ENCODE measurements around the gene SLFN12L.
A peak's percentile ranks its signal among the peaks of the same experiment; 100 is the strongest.
"Not testable (repeated sequence)": the region's sequence is repeated elsewhere in the genome, so short reads cannot be mapped to it uniquely, and the experiment has no call there.

SLFN12L gene

DNA sequence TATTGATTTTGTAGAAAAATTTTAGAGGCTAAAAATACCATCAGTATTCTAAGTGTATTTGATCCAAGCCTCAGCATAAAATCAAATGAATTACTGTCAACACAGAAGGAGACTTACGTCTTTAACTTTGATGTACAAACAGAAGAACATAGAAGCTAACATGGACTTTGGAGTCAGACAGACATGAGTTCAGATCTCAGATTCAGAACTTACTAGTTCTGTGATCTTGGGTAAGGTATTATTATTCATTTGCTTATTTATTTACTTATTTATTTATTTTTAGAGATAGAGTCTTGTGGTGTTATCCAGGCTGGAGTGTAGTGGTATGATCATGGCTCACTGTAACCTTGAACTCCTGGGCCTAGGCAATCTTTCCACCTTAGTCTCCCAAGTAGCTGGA lies 4.0 kb upstream of the SLFN12L start:
- no peak for DNase-seq

DNA sequence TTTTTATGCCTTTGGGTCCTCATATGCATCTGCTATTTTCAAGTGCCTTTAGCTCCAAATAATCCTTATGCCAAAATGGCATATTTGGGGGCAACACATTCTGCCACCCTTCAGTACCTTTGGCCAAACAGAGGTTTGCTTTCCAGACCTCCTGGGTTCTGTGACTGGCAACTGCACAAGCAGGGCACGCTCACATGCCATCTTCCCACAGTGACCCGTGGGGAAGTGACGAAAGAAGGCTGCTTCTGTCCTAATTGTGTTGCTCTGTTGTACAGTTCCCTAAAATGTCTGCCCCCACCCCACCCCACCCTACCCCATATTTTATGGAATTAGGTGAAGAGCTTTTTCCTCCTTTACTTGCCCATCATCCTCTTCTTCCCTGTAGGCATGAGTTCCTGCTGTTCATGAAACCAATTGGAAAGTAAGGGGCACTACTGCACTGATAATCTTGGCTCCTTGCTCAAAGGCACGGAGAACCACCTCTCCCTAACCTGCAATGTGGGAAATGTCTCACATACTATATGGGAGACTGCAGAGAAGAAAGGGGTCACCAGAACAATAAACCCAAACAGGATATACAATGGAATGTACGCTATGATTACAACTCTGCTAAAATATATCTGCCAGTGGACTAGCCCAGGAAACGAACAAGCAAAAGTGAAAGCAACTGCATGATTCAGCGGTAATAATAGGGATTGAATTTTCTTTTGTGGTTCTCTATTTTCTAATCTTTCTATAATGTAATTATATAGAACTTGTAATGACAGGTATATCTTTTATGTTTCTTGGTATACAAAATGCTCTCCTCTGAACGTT lies 3.3 kb upstream of the SLFN12L start:
- no peak for DNase-seq

DNA sequence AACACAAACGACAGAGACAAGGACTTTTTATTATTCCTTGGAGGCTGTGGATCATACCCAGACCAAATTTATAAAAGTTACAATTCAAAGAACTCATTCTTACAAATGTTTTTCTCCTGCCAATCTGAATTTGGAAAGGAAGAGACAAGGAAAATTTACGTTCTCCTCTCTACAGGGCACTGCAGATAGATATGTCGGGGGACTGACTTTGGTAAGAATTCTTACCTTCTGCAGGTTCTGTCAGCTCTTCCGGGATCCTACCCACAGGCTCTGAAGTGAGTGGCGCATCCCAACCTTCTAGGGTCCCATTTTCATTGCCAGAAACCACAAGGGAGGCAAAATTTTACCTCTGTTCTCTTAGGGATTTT lies 2.2 kb upstream of the SLFN12L start:
- no peak for DNase-seq

DNA sequence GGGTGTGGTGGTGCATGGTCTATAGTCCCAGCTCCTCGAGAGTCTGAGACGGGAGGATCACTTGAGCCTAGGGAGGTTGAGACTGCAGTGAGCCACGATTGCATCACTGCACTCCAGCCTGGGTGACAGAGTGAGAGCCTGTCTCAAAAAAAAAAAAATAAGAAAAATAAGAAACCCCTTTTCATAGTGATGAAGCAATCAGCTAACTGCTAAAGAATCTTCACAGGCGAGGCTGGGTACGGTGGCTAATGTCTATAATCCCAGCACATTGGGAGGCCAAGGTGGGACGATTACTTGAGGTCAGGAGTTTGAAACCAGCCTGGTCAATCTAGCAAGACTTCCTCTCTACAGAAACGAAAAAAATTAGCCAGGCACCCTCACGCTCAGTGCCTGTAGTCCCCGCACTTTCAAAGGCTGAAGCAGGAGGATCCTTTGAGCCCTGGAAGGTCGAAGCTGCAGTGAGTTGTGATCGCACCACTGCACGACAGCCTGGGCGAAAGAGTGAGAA lies 760 bp downstream of the SLFN12L start:
- no peak for DNase-seq

DNA sequence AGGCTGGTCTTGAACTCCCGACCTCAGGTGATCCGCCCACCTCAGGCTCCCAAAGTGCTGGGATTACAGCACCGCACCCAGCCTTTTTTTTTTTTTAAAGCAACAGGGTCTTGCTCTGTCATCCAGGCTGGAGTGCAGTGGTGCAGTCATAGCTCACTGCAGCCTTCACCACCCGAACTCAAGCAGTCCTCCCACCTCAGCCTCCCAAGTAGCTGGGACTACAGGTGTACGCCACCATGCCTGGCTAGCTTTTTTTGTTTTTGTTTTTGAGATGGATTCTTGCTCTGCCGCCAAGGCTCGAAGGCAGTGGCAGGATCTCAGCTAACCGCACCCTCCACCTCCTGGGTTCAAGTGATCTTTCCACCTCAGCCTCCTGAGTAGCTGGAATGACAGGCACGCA lies 2.1 kb downstream of the SLFN12L start:
- not testable (repeated sequence) for DNase-seq

DNA sequence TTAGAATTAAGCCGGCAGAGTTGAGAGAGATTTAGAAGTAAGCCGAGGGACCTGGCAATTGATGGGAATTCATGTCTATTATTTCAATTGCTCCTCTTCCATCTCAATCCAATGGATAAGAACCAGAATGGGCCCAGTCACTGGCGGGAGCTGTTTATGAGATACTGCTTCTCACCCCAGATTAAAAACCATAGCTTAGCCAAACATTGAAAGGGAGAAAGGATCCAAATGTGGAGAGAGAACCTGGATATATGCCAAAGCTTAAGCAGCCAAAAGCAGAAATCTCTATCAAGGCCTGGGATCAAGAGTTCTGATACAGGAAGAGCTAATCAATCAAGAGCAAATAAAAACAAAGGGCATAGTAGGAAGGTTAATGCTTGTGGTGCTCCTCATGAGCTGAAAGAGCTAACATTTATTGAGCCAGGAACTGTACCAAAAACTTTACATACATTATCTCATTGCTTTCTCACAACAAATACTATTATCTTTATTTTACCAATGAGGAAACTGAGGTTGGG lies 2.8 kb downstream of the SLFN12L start:
- DNase-seq = no peak

DNA sequence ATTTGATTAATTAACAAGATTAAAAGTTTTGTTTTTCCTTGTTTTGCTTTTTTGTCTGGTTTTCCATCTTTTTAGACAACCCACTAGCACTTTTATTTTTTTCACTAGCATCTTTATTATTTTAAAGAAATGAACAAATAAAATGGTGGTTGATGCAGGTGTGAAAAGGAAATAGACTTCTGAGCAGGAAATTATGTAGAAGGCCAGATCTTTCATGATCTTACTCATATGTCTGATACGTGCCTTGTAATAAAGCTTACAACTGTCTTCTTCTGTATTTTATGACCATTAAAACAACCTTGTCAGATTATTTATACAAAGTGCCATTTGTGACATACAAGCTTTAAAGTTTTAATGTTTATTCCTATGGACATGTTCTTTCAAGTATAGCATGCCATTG lies 6.3 kb downstream of the SLFN12L start:
- no peak for DNase-seq

DNA sequence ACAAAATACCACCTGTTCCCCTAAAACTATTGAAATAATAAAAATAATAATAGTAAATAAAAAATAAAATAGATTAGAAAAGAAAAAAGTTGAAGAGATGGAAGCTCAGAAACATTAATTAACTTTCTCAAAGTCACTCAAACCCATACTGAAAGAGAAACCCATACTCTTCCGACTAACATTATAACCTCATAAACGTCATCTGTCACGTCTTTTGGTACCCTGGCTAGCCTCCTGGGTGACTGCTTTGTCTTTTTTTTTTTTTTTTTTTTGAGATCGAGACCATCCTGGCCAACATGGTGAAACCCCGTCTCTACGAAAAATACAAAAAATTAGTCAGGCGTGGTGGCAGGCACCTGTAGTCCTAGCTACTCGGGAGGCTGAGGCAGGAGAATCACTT lies 7.6 kb downstream of the SLFN12L start:
- no peak for DNase-seq

DNA sequence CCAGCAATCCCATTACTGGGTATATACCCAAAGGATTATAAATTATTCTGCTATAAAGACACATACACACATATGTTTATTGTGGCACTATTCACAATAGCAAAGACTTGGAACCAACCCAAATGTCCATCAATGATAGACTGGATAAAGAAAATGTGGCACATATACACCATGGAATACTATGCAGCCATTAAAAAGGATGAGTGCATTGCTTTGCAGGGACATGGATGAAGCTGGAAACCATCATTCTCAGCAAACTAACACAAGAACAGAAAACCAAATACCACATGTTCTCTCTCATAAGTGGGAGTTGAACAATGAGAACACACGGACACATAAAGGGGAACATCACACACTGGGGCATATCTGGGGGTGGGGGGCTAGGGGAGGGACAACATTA lies 8.2 kb downstream of the SLFN12L start:
- not testable (repeated sequence) for DNase-seq

DNA sequence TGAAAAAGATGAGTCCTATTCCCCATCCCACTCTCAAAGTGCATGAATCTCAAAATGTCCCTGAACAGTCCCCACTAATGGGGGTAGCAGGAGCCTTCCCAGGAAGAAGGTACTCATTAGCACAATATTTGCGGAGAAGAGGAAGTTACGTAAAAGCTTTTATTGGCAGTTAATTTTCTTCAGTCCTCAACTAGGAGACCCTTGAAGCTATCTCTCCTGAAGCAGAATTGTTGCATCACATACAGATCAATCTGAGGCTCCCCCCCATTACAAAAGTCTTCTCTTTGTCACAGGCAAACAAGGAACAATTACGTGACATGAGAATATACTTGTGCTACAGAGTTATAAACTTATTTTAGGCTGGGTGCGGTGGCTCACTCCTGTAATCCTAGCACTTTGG lies 14.2 kb downstream of the SLFN12L start:
- DNase-seq = no peak

DNA sequence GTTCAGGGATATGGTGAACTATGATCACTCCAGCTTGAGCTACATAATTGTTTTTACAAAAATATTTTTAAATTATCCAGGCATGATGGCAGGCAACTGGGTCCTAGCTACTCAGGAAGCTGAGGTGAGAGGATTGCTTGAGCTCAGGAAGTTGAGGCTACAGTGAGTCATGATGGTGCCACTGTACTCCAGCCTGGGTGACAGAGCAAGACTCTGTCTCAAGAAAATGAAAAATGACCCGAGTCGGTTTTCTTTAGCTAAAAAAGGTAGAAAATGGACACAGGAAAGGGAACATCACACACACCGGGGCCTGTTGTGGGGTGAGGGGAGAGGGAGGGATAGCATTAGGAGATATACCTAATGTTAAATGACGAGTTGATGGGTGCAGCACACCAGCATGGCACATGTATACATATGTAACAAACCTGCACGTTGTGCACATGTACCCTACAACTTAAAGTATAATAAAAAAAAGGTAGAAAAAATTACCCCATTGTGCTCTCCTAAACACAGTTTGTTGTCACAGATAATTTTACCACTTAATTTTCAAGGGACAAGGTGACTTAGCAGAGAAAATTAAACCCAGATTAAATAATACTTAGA lies 15.7 kb downstream of the SLFN12L start:
- not testable (repeated sequence) for DNase-seq

DNA sequence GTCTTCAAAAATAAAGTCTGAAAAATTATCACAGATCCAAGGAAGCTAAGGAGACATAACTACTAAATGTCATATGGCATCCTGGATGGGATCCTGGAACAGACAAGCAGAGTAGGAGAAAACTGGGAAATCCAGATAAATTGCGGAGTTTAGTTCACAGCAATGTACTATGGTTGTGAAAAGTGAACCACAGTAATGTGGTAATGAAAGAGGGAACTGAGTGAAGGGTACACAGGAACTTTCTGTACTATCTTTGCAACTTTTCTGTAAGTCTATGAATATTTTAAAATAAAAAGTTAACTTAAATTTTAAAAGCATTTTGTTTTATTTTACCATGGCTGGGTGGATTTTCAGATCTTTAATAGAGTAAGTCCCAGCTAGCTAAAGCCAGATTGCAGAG lies 16.3 kb downstream of the SLFN12L start:
- no peak for DNase-seq

DNA sequence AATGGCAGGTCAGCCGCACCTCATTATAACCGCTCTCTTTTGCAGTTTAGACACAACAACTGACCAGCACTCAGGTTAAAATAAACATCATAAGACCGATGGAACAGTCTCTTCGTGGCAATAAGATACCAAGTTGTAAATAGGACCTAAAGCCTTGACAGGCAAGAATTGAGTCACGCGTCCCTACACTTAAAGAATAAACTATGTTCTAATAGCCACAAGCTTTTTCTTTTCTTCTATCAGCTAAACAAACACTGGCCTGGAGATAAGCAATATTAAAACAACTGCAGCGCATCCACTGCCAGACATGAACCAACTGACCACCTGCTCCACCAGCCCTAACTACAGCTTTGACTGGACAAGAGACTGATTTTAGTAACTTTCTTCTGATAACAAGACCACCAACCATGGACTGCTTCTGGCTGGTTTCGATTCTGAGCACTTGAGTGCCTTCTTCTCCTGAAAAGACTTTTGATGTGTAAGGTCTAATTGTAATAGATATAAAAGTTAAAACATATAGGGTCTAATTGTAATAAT lies 17.5 kb downstream of the SLFN12L start:
- no peak for DNase-seq

DNA sequence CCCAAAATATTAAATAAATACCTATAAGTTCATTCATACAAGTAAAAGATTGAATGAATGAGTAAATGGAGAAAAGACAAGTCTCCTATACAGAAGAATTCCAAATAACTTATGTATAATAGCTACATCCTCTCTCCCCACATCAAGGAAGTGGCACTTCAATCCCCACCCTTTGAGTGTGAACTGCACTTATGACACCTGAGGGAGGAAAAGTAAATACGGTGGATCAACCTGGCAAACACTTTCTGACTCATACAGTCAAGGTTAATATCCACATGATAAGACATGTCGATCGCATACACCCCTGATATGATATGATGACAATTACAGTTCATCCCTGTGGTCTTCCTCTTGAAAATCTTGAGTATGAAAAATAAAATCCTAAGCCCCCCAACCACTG lies 18.0 kb downstream of the SLFN12L start:
- DNase-seq = no peak

DNA sequence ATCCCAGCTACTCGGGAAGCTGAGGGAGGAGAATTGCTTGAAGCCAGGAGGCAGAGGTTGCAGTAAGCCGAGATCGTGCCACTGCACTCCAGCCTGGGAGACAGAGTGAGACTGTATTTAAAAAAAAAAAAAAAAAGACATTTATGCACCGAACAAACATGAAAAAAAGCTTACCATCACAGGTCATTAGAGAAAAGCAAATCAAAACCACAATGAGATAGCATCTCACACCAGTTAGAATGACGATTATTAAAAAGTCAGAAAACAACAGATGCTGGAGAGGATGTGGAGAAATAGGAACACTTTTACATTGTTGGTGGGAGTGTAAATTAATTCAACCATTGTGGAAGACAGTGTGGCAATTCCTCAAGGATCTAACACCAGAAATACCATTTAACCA lies 19.0 kb downstream of the SLFN12L start:
- DNase-seq = not testable (repeated sequence)

DNA sequence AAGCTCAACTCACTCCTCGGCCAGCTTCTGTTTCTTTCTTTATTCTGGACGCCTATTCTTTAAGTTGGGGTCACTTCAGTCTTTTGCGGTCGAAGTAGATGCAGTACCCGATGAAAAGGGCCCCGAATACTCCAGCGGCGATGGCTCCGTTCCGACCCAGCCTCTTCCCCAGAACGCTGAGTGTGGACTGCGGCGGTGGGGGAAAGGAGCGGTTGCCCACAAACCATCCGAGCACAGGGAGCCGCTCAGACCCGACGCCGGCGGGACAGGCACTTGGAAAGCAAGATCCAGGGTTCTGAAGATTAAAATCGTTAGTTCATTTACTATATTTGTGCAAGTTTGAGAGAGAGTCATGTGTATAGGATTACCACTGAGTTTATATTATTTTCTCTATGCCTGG lies 22.5 kb downstream of the SLFN12L start:
- DNase-seq = no peak

DNA sequence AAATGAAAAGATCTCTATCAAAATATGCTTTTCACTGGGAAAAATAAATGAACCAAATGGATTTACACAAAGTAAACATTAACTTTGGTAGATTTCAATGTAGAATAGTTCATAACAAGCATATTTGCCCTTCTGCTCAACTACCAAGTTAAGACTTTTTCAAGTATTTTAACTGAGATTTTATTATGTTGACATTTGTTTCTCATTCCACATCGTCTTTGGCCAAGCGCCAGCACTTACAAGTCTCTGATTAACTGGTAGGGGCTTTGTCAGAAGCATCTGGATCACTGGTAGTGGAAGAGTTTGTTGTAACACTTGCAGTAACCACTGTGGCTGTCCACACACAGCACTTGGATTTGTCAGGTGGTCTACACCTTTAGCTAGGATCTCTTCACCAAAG lies 22.9 kb downstream of the SLFN12L start:
- no peak for DNase-seq

DNA sequence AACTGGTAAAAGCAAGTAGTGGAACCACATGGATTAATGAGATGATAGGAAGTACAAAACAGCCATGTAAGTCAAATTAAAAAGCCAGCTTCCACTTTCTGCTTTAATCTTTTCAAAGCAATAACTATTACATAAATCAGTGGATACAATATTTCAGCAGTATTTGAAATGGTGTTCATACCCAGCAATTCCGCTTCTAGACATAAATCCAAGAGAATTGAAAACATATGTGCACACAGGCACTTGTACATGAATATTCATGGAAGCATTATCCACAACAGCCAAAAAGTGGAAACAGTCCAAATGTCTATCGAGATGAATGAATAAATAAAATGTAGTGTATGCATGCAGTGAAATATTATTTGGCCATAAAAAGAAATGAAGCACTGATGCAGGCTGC lies 27.4 kb downstream of the SLFN12L start:
- no peak for DNase-seq

DNA sequence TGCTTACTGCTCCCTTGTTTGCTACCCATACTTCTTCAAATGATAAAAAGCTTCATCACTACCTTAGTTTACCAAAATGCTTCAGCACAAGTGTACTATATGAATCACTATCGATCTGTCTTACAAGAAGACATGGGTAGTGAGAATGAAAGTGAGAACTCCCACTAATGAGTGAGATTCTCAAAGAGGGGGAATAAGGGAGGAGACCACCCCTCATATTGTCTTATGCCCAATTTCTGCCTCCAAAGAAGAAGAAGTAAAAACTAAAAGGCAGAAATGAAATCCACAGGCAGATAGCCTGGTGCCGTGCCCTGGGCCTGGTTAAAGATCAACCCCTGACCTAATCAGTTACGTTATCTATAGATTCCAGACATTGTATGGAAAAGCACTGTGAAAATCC lies 29.8 kb downstream of the SLFN12L start:
- not testable (repeated sequence) for DNase-seq

DNA sequence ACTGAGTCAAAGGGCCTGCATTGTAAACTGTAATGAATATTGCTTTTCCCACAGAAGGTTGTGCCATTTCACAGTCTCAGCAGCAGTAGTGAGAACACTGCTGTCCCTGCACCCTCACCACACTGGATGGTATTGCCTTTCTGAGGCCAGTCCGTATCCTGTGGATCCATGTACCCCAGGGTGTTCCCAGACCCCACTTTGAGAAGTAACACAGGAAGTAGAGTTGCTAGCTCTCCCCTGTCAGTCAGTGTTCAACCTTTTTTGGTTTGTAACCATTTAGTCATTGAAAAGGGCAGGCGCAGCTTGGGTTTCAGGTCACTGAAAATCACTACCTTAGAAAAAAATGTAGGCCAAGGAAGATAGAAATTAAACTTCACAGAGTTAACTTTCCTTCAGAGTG lies 37.9 kb downstream of the SLFN12L start:
- no peak for DNase-seq

DNA sequence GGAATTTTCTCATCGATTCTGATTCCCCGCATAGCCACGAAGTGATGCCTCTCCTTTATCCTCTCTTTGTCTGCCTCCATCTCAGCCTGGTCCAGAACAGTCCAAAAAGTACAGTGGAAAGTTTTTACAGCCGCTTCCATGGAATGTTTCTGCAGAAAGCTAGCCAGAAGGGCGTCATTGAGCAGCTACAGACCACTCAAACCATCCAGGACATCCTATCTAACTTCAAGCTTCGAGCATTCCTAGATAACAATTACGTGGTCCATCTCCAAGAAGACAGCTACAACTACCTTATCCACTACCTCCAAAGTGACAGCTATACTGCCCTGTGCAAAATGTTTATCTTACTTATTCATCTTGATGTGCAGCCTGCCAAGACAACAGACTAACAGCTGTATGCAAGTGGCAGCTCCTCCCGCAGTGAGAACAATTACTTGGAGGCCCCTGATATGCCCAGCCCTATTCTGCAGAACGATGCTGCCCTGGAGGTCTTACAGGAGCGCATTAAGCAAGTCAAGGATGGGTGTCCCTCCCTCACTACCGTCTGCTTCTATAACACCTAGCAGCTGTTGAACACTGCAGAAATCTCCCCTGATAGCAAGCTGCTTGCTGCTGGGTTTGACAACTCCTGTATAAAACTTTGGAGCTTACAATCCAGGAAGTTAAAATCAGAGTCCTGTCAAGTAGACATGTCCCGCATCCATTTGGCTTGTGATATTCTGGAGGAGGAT lies 38.9 kb downstream of the SLFN12L start:
- peak; percentile 42 for DNase-seq

DNA sequence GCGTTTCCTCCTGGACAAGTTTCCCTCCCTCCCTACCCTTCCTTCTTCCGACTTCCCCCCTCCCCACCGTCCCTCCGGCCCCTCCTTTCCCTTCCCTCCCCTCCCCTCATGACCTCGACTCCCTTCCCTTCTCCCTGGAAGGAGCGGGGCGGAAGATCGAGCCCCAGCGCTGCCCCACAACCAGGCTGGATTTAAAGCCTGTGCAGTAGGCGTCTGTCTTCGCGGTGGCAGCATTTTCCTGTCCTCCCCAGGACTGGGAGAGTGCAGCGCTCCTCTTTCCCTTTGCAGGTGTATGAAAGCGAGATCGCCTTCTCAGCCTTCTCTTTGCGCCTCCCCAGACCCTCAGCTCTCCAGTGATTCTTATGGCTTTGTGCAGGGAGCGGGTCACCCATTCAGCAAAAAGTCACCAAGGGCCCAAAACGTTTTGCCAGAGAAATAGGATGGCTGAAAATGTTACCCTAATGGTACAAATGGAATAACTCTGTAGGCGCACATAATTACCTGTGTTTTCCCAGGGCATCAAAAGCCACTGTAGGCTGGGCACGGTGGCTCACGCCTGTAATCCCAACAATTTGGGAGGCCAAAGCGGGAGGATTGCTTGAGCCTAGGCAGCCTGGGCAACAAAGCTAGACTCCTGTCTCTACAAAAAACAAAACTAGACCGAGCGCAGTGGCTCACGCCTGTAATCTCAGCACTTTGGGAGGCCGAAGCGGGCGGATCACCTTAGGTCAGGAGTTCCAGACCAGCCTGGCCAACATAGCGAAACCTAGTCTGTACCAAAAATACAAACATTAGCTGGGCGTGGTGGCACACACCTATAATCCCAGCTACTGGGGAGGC lies 40.8 kb downstream of the SLFN12L start:
- DNase-seq = peak; percentile 31
